ES-I3 (cell line): ENCODE results near the gene SEM1.

Source experiments
- H3K36me3 ChIP-seq: 2 replicates; pipeline ENCODE4 v1.6.1; 2013; ENCODE audit warnings: mild to moderate bottlenecking, low read length, control low read depth, moderate library complexity; ENCODE audit not compliant: insufficient read depth
- H3K4me1 ChIP-seq: 2 replicates; pipeline ENCODE4 v1.6.1; 2013; ENCODE audit warnings: mild to moderate bottlenecking, control low read depth, low read length; ENCODE audit not compliant: insufficient read depth
- H3K9ac ChIP-seq: 2 replicates; pipeline ENCODE4 v1.6.1; 2013; ENCODE audit warnings: low read depth, mild to moderate bottlenecking, low read length, moderate library complexity
- H3K9me3 ChIP-seq: 2 replicates; pipeline ENCODE4 v1.6.1; 2013; ENCODE audit warnings: mild to moderate bottlenecking, low read length, moderate library complexity; ENCODE audit not compliant: control insufficient read depth, insufficient read depth

Gene SEM1

GRCh38 chr7:96691702-96692101 is 17.9 kb downstream of the SEM1 start:
- no peaks in the 10 kb centered on the region for H3K9me3 ChIP-seq
- peaks cover 3% of the 10 kb centered on the region for H3K36me3 ChIP-seq
- no peak overlapping the region for H3K9ac ChIP-seq
- no peaks in the 10 kb centered on the region for H3K4me1 ChIP-seq

GRCh38 chr7:96689414-96689813 is 20.2 kb downstream of the SEM1 start:
- Histone ChIP-seq H3K36me3 (peaks cover 3% of the 10 kb centered on the region), H3K9me3 (no peaks in the 10 kb centered on the region), H3K4me1 (no peaks in the 10 kb centered on the region), H3K9ac (no peak overlapping the region)

- H3K4me1 ChIP-seq, result no peaks in the 10 kb centered on the region
- peaks cover 3% of the 10 kb centered on the region for H3K36me3 ChIP-seq
- H3K9me3 ChIP-seq, result no peaks in the 10 kb centered on the region
- no peak overlapping the region for H3K9ac ChIP-seq
Measured at GRCh38 chr7:96686305-96686704, 23.3 kb downstream of the SEM1 start.

- peaks cover 3% of the 10 kb centered on the region for H3K36me3 ChIP-seq
- no peak overlapping the region for H3K9ac ChIP-seq
- no peaks in the 10 kb centered on the region for H3K9me3 ChIP-seq
- H3K4me1 ChIP-seq, result no peaks in the 10 kb centered on the region
Measured at GRCh38 chr7:96685755-96686154, 23.9 kb downstream of the SEM1 start.

- no peaks in the 10 kb centered on the region for H3K4me1 ChIP-seq
- no peak overlapping the region for H3K9ac ChIP-seq
- peaks cover 3% of the 10 kb centered on the region for H3K36me3 ChIP-seq
- H3K9me3 ChIP-seq, result no peaks in the 10 kb centered on the region
Measured at GRCh38 chr7:96685353-96685752, 24.3 kb downstream of the SEM1 start.

- Histone ChIP-seq H3K4me1 (no peaks in the 10 kb centered on the region), H3K9ac (no peak overlapping the region), H3K9me3 (no peaks in the 10 kb centered on the region), H3K36me3 (no peaks in the 10 kb centered on the region)
Measured at GRCh38 chr7:96679886-96680285, 29.8 kb downstream of the SEM1 start.

GRCh38 chr7:96676919-96677318 is 32.7 kb downstream of the SEM1 start:
- Histone ChIP-seq H3K36me3 (no peaks in the 10 kb centered on the region), H3K4me1 (no peaks in the 10 kb centered on the region), H3K9me3 (no peaks in the 10 kb centered on the region), H3K9ac (no peak overlapping the region)

- Histone ChIP-seq H3K9ac (no peak overlapping the region), H3K36me3 (no peaks in the 10 kb centered on the region), H3K9me3 (no peaks in the 10 kb centered on the region), H3K4me1 (no peaks in the 10 kb centered on the region)
Measured at GRCh38 chr7:96675548-96675947, 34.1 kb downstream of the SEM1 start.

- no peaks in the 10 kb centered on the region for H3K4me1 ChIP-seq
- H3K36me3 ChIP-seq, result no peaks in the 10 kb centered on the region
- H3K9ac ChIP-seq, result no peak overlapping the region
Measured at GRCh38 chr7:96674565-96674964, 35.1 kb downstream of the SEM1 start.

GRCh38 chr7:96671854-96672253 is 37.8 kb downstream of the SEM1 start:
- Histone ChIP-seq H3K9ac (no peak overlapping the region), H3K9me3 (no peaks in the 10 kb centered on the region), H3K36me3 (no peaks in the 10 kb centered on the region), H3K4me1 (no peaks in the 10 kb centered on the region)

More at GRCh38 chr7:96674565-96674964, 35.1 kb downstream of the SEM1 start:
- no peaks in the 10 kb centered on the region for H3K9me3 ChIP-seq

- Histone ChIP-seq H3K36me3 (no peaks in the 10 kb centered on the region), H3K9me3 (no peaks in the 10 kb centered on the region)
Measured at GRCh38 chr7:96670338-96671289, 39.0 kb downstream of the SEM1 start.

GRCh38 chr7:96669812-96670211 is 39.8 kb downstream of the SEM1 start:
- no peaks in the 10 kb centered on the region for H3K4me1 ChIP-seq
- H3K9me3 ChIP-seq, result no peaks in the 10 kb centered on the region
- no peaks in the 10 kb centered on the region for H3K36me3 ChIP-seq
- no peak overlapping the region for H3K9ac ChIP-seq

More at GRCh38 chr7:96670338-96671289, 39.0 kb downstream of the SEM1 start:
- H3K4me1 ChIP-seq, result no peaks in the 10 kb centered on the region
- H3K9ac ChIP-seq, result no peak overlapping the region

- H3K9ac ChIP-seq, result no peak overlapping the region
Measured at GRCh38 chr7:96667026-96667425, 42.6 kb downstream of the SEM1 start.

GRCh38 chr7:96665689-96666088 is 44.0 kb downstream of the SEM1 start:
- H3K36me3 ChIP-seq, result no peaks in the 10 kb centered on the region
- H3K9ac ChIP-seq, result no peak overlapping the region
- H3K9me3 ChIP-seq, result no peaks in the 10 kb centered on the region
- no peaks in the 10 kb centered on the region for H3K4me1 ChIP-seq

More at GRCh38 chr7:96667026-96667425, 42.6 kb downstream of the SEM1 start:
- no peaks in the 10 kb centered on the region for H3K4me1 ChIP-seq
- no peaks in the 10 kb centered on the region for H3K36me3 ChIP-seq
- no peaks in the 10 kb centered on the region for H3K9me3 ChIP-seq

- Histone ChIP-seq H3K9ac (no peak overlapping the region), H3K36me3 (no peaks in the 10 kb centered on the region), H3K4me1 (no peaks in the 10 kb centered on the region), H3K9me3 (no peaks in the 10 kb centered on the region)
Measured at GRCh38 chr7:96664793-96665192, 44.9 kb downstream of the SEM1 start.
